Activated CD8-positive, alpha-beta T cell treated with anti-CD3 and anti-CD28 coated beads, Interleukin-2, amount 10 ng/mL, durations not matched to agents 7 days and 5 days (primary cell): Measurements from ENCODE around the gene TEX29. TPM values are rescaled to one million over a fixed set of nuclear protein-coding genes. Genes with fewer than 3 reads are reported as not detected.
A peak's percentile ranks its signal among the peaks of the same experiment; 100 is the strongest.

Source experiments
- ATAC-seq: fragments of 150-1000 bp; cut with Tn5 transposase; one replicate; pipeline ENCODE4 v1.10.0; 2021; ENCODE audit warnings: moderate library complexity
- CTCF ChIA-PET: fragments of 350-600 bp; sonication (Branson Sonifier 250); formaldehyde crosslinking; loops from one replicate; lab custom pipeline; 2021; ENCODE audit warnings: antibody characterized with exemption; lab: Charles Lee
- POLR2A ChIA-PET: fragments of 350-600 bp; sonication (Branson Sonifier 250); formaldehyde crosslinking; loops from one replicate; lab custom pipeline; 2021; ENCODE audit warnings: antibody characterized with exemption; lab: Charles Lee
- DNase-seq: peaks from one replicate; pipeline ENCODE4 v3.0.0-alpha.2; 2020
- H3K27ac Mint-ChIP-seq: one replicate; pipeline ENCODE4 v1.8.0; 2021; ENCODE audit warnings: mild to moderate bottlenecking, mixed read lengths
- H3K27me3 Mint-ChIP-seq: one replicate; pipeline ENCODE4 v1.8.0; 2021; ENCODE audit warnings: low read depth, mixed read lengths
- H3K36me3 Mint-ChIP-seq: one replicate; pipeline ENCODE4 v1.8.0; 2021; ENCODE audit warnings: low read depth, mixed read lengths
- H3K4me1 Mint-ChIP-seq: one replicate; pipeline ENCODE4 v1.8.0; 2021; ENCODE audit warnings: low read depth, mixed read lengths
- H3K4me3 Mint-ChIP-seq: one replicate; pipeline ENCODE4 v1.8.0; 2021; ENCODE audit warnings: mild to moderate bottlenecking, mixed read lengths
- H3K9me3 Mint-ChIP-seq: one replicate; pipeline ENCODE4 v1.8.0; 2022; ENCODE audit warnings: mixed read lengths; ENCODE audit not compliant: insufficient read depth
- total RNA-seq, 2 experiments: library from RNA; stranded (reverse); gene quantifications; one replicate each; pipeline ENCODE4 v1.2.3, GENCODE V29; 2021

Gene TEX29
- total RNA-seq, 2 experiments from 2014 or later = not detected

DNA sequence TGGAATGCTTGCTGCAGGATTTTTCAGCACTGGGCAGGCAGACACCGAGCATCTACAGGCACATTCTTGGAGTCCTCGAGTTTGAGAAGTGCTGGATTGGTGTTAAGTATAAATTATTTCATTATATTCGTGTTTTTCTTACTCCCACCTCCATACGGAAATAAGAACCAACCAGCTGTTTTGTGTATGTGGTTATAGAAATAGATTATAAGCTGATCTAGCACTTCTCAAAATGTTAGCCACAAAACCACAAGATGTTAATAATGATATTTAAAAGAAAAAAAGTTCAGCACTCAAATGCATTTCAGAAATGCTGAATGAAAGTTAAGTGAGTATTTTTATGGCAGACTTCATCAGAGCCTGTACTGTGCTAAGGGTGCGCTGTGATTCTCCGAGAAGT lies 24.0 kb upstream of the TEX29 start:
- ChIA-PET POLR2A (no interaction called here), CTCF (no interaction called here)
- DNase-seq = no peak
- Mint-ChIP-seq H3K27ac (no peak overlapping the region), H3K36me3 (peaks cover 39% of the 10 kb centered on the region), H3K27me3 (no peaks in the 10 kb centered on the region), H3K4me3 (no peak overlapping the region), H3K4me1 (peaks cover 12% of the 10 kb centered on the region), H3K9me3 (no peaks in the 10 kb centered on the region)
- ATAC-seq = no peak

DNA sequence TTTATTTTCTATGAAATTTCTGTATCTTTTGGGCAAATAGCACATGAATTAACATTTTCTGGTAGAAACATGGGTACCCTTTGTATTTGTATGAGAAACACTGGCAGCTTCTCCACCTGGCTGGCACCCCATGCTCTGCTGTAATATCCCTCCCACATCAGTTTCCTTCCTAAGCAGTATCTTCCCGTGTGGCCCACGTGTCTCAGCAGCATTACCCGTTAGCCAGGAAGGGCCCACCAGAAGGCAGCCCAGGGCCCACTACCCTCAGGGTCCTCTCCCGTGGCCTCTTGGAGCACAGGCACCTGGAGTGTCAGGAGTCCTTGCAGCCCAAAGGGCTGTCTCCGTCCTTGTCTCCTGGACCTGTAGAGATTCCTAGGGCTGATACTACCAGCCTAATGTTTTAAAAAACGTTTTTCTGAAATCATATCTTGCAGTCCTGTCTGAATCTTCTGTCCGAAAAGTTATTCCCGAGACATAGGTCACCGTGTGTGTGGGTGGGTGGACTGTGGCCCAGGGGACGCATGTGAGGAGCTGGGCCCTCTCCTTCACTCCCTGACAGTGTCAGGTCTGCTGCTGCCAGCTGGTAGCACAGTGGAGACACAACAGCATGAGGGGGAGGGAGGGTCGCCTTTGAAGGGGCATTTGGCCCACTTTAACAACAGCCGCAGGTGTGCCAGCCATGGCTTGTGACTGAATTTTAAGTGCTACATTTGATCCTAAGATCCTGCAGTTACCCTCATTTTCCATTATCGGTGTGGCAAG lies 22.0 kb upstream of the TEX29 start:
- no peak overlapping the region for H3K27ac Mint-ChIP-seq
- H3K27me3 Mint-ChIP-seq = no peaks in the 10 kb centered on the region
- peaks cover 13% of the 10 kb centered on the region for H3K4me1 Mint-ChIP-seq
- POLR2A ChIA-PET = no interaction called here
- peaks cover 40% of the 10 kb centered on the region for H3K36me3 Mint-ChIP-seq
- no peak for ATAC-seq
- no peak overlapping the region for H3K4me3 Mint-ChIP-seq
- CTCF ChIA-PET = no interaction called here
- H3K9me3 Mint-ChIP-seq = no peaks in the 10 kb centered on the region
- DNase-seq = no peak

DNA sequence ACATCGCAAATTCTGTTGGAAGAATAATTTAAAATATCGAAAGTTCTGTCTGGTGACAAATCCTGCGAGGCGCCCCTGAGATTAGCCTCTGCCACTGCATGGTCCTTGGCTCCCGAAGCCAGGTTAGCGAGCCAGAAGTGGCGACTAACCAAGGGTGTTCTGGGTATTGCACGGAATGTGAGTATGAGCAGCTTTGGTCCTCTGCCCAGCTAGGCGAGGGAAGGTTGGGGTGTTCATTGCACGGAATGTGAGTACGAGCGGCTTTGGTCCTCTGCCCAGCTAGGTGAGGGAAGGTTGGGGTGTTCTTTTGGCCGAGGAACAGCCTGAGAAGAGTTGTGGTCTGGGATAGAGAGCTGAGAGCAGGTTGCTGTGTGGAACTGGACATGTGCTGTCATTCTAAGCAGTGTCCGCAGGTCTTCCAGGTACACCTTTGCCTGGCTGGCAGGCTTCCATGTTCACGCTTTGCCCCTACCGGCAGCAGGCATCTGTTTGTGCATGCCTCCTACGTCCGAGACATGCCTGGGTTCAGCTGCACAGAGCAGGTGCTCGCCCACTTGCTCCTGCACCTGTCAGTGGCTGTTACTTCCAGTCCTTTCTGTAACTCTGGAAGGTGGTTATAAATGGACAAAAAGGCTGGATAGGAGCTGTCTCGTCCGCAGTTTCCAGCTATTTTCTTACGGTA lies 18.3 kb upstream of the TEX29 start:
- Mint-ChIP-seq H3K4me3 (no peak overlapping the region), H3K36me3 (peaks cover 65% of the 10 kb centered on the region), H3K27me3 (no peaks in the 10 kb centered on the region), H3K4me1 (peaks cover 16% of the 10 kb centered on the region), H3K9me3 (peaks cover 4% of the 10 kb centered on the region), H3K27ac (peak overlapping the region; percentile 16)
- ATAC-seq = no peak
- no peak for DNase-seq
- ChIA-PET CTCF (no interaction called here), POLR2A (no interaction called here)

DNA sequence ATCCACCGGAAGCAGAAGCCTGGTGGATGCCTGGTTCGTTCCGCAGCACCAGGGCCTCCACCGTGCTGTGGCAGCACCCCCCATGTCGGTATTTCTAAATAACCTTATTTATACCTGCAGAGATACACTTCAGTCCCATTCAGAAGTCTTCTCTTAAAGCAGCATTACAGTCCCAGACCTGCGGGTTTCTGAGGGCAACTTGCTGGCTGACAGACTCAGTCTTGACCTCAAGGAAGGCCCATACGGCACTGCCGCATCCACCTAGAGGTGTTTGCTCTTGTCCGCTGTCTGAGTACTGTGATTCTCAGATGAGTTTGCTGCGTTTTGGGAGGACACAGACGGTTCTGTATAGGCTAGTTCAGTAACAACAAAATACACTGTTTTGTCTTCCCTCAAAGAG lies 16.9 kb upstream of the TEX29 start:
- DNase-seq = no peak
- peak overlapping the region; percentile 83 for H3K27ac Mint-ChIP-seq
- H3K4me3 Mint-ChIP-seq = no peak overlapping the region
- H3K4me1 Mint-ChIP-seq = peaks cover 16% of the 10 kb centered on the region
- ChIA-PET CTCF (no interaction called here), POLR2A (no interaction called here)
- H3K36me3 Mint-ChIP-seq = peaks cover 67% of the 10 kb centered on the region
- ATAC-seq = no peak
- H3K27me3 Mint-ChIP-seq = no peaks in the 10 kb centered on the region
- peaks cover 4% of the 10 kb centered on the region for H3K9me3 Mint-ChIP-seq

DNA sequence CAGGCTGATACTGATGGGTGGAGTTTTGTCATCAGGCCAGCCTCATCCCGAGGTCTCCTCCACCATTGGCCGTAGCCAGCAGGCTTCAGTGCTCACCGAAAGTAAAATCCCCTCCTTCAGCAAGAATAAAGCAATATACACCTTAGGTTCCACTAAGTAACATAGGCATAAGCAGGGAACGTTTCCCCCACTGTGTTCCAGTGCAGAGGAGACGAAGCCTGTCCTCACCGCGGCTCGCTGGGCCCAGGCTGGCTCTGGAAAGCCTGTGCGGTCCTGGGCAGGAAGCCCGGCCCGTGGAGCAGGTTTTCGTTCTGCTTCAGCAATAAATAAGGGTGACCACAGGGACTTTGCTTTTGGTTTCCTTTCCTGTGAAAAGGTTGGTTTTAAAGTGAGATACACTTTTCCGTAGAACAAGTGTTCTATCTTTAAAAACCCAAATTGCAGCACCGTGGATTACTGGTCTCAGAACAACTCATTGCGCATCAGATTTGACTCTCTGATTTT lies 16.3 kb upstream of the TEX29 start:
- peaks cover 4% of the 10 kb centered on the region for H3K9me3 Mint-ChIP-seq
- H3K27ac Mint-ChIP-seq = peak overlapping the region; percentile 83
- no peak overlapping the region for H3K4me3 Mint-ChIP-seq
- peaks cover 72% of the 10 kb centered on the region for H3K36me3 Mint-ChIP-seq
- DNase-seq (peak; percentile 25), ATAC-seq (peak; percentile 69)
- ChIA-PET POLR2A (no interaction called here), CTCF (no interaction called here)
- H3K4me1 Mint-ChIP-seq = peaks cover 16% of the 10 kb centered on the region
- no peaks in the 10 kb centered on the region for H3K27me3 Mint-ChIP-seq

DNA sequence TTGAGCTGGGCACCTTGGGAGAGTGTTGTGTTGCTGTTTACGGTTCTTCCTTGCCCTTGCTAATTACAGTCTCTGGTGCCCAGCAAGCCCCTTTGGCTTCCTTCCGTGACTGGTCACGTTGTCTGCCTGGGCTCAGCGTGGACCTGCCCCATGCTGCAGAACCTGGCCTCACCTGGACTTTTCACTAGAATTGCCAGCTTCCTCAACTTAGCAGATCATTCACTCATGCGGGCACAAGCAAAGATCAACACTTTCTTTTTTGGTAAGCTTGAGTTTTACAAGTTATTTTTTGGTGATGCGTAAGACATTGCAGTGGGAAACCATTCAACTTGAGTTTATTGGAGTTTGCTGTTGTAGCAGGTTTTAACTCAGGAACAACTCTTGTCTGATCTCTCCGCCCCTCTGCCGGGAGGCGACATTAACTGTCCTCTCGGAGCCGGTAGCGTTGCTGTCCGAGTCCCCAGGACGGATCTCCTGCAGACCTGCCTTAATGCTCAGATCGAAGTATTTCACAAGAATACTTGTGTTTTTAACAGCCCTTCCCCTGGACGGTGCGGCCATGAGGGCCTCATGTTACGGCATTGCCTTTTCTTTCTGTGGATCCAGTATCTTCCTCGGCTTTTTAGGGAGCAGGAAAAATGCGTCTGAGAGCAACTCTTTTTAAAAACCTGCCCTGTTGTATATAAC lies 15.7 kb upstream of the TEX29 start:
- peak; percentile 15 for ATAC-seq
- Mint-ChIP-seq H3K36me3 (peaks cover 78% of the 10 kb centered on the region), H3K27ac (peak overlapping the region; percentile 83), H3K4me3 (peak overlapping the region; percentile 55), H3K9me3 (peaks cover 4% of the 10 kb centered on the region), H3K27me3 (no peaks in the 10 kb centered on the region), H3K4me1 (peaks cover 16% of the 10 kb centered on the region)
- no peak for DNase-seq
- ChIA-PET CTCF (no interaction called here), POLR2A (no interaction called here)

DNA sequence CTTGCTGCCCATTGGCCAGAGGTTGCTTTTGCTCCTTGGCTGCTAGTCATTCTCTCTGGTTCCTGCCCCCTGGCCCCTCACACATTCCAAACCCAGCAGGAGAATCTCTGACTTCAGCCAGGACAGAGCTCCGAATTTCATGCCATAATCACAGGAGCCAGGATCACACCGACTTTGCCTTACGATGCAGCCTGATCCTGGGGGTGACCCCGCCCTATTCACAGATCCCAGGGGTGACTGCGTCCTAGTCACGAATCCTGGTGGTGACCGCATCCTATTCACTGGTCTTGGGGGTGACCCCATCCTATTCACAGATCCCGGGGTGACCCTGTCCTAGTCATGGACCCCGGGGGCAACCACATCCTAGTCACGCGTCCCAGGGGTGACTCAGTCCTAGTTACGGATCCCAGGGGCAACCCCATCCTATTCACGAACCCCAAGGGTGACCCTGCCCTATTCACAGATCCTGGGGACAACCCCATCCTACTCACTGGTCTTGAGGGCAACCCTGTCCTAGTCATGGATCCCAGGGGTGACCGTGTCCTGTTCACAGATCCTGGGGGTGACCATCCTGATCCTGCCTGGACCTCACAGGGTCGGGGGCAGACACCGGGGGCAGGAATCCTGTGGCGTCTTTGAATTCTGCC lies 7.4 kb upstream of the TEX29 start:
- no peak overlapping the region for H3K27ac Mint-ChIP-seq
- CTCF ChIA-PET = no interaction called here
- peaks cover 46% of the 10 kb centered on the region for H3K36me3 Mint-ChIP-seq
- POLR2A ChIA-PET = no interaction called here
- no peak for DNase-seq
- H3K9me3 Mint-ChIP-seq = peaks cover 6% of the 10 kb centered on the region
- no peak for ATAC-seq
- H3K4me3 Mint-ChIP-seq = no peak overlapping the region
- H3K27me3 Mint-ChIP-seq = no peaks in the 10 kb centered on the region
- no peaks in the 10 kb centered on the region for H3K4me1 Mint-ChIP-seq

DNA sequence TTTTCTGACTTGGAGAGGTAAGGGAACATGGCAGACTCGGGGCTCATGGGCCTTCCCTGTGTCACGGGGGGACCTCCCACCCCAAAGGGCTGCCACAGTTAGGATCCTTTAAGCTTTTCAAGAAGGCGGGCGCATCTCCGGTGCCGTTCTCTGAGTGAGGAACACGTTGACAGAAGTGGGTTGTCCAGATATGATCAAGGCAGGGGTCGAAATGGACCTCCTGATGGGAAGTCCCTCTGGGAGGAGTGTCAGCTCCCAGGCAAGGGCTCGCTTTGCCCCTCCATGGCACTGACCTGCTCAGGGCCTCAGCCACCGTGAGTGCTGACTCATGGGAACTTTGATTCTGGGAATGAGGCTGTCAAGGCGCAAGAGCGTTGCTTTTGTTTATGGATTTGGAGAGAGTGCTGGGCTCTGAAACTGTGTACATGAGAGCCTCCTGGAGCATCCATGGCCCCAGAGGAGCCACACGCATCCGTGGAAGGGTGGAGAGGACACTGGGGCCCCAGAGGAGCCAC lies 6.5 kb upstream of the TEX29 start:
- H3K27ac Mint-ChIP-seq = no peak overlapping the region
- DNase-seq = no peak
- CTCF ChIA-PET = no interaction called here
- H3K9me3 Mint-ChIP-seq = peaks cover 6% of the 10 kb centered on the region
- peaks cover 37% of the 10 kb centered on the region for H3K36me3 Mint-ChIP-seq
- no peaks in the 10 kb centered on the region for H3K4me1 Mint-ChIP-seq
- H3K4me3 Mint-ChIP-seq = no peak overlapping the region
- POLR2A ChIA-PET = no interaction called here
- H3K27me3 Mint-ChIP-seq = no peaks in the 10 kb centered on the region
- no peak for ATAC-seq

DNA sequence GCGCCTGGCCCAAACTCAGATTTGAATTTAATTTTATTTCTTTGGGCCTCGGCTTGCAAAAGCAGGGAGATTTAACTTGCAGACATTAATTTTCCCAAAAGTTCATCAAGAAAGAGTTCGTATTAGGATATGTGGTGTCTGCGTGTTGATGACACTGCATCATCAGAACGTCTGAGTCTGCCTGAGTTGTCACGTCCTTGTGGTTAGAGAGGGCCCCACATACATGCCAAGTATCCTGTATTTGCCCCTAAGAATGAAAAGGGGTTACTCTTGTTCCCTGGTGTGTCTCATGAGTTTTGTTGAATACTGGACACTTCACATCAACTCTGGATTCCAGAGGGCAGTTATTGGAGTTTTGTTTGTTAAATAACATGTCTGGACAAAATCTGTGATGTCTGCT lies 5.6 kb upstream of the TEX29 start:
- POLR2A ChIA-PET = no interaction called here
- H3K27ac Mint-ChIP-seq = no peak overlapping the region
- H3K4me3 Mint-ChIP-seq = no peak overlapping the region
- ATAC-seq = no peak
- H3K36me3 Mint-ChIP-seq = peaks cover 30% of the 10 kb centered on the region
- peaks cover 6% of the 10 kb centered on the region for H3K9me3 Mint-ChIP-seq
- H3K4me1 Mint-ChIP-seq = no peaks in the 10 kb centered on the region
- H3K27me3 Mint-ChIP-seq = no peaks in the 10 kb centered on the region
- CTCF ChIA-PET = no interaction called here
- DNase-seq = no peak

DNA sequence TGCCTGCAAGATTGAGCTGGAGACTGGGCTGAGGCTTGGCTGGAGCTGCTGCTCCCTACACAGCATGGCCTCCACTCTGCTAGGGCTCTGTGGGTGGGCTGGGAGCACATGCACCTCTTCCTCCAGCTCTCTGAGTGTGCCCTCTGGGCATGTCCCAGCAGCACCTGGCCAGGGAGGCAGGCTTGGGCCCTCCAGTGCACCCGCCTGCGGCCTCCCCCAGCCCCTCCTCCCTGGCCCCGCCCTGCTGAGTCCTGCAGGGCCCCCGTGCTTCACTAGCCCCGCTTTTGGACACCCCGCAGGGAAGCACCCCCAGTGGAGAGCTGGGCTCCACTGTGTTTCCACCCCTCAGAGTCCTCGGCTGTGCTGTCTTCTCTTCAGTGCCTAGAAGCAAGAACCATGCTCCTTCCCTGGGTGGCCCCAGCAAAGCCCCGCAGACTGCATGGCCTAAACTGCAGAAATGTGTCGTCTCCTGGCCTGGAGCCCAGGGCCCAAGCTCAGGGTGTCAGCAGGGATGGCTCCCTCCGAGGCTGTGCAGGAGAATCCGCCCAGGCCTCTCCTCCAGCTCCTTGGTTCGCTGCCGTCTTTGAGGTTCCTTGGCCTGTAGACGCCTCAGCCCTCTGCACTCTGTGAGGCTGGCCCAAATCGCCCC lies 5.0 kb upstream of the TEX29 start:
- POLR2A ChIA-PET = no interaction called here
- Mint-ChIP-seq H3K9me3 (peaks cover 6% of the 10 kb centered on the region), H3K4me1 (no peaks in the 10 kb centered on the region), H3K36me3 (peaks cover 25% of the 10 kb centered on the region), H3K27me3 (no peaks in the 10 kb centered on the region), H3K4me3 (no peak overlapping the region), H3K27ac (no peak overlapping the region)
- ATAC-seq (no peak), DNase-seq (no peak)
- CTCF ChIA-PET = no interaction called here

DNA sequence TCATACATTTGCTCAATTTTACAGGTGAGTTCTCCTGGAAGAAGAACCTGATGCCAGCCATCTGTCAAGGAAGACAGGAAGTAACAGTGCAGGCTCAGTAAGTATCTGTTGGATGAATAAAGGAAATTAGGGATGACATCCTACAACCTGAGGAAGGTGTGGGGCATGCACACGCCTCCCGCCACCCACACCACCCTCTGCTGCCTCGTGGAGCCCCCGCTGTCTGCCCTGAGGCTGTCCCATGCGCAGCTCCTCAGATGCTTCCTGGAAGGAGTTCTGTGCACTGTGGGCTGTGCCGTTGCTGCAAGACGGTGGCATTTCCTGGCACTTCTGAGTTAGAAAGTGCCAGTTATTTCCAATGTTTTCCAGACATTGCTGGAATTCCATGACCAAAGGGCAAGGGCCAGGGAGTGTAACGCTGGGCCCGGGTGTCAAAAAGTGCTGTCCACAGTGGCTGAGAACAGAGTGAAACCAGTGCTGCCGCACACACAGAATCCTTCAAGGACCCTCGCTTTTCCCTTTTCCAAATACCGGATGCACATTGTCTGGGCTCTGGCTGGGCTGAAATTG lies 4.2 kb upstream of the TEX29 start:
- Mint-ChIP-seq H3K36me3 (peaks cover 17% of the 10 kb centered on the region), H3K27ac (no peak overlapping the region), H3K4me1 (no peaks in the 10 kb centered on the region), H3K27me3 (no peaks in the 10 kb centered on the region), H3K9me3 (peaks cover 6% of the 10 kb centered on the region), H3K4me3 (no peak overlapping the region)
- CTCF ChIA-PET = no interaction called here
- ATAC-seq (no peak), DNase-seq (no peak)
- POLR2A ChIA-PET = no interaction called here
